Mesothelial cell of epicardium (in vitro differentiated cells): Measurements from ENCODE around the gene TXNL4B. TPM values are rescaled to one million over a fixed set of nuclear protein-coding genes. Genes with fewer than 3 reads are reported as not detected.

ENCODE experiments used
- DNase-seq, 2 experiments: peaks; one replicate each; pipeline ENCODE4 v3.0.0; 2021; ENCODE audit warnings: low spot score in 2 of 2; ENCODE audit not compliant: unreplicated experiment in 2 of 2
- H3K27ac Mint-ChIP-seq: 2 replicates; pipeline ENCODE4 v1.8.0; 2021; ENCODE audit warnings: mixed read lengths
- H3K27me3 Mint-ChIP-seq: 2 replicates; pipeline ENCODE4 v1.8.0; 2021; ENCODE audit warnings: low read depth, mixed read lengths
- H3K36me3 Mint-ChIP-seq: 2 replicates; pipeline ENCODE4 v1.8.0; 2021; ENCODE audit warnings: mixed read lengths
- H3K4me1 Mint-ChIP-seq: 2 replicates; pipeline ENCODE4 v1.8.0; 2021; ENCODE audit warnings: mixed read lengths
- H3K4me3 Mint-ChIP-seq: 2 replicates; pipeline ENCODE4 v1.8.0; 2021; ENCODE audit warnings: mild to moderate bottlenecking, moderate library complexity, mixed read lengths
- H3K9me3 Mint-ChIP-seq: 2 replicates; pipeline ENCODE4 v1.8.0; 2021; ENCODE audit warnings: mixed read lengths
- total RNA-seq: library from RNA; stranded (reverse); gene quantifications from 3 replicates; pipeline ENCODE4 v1.2.1, GENCODE V29; 2021
- TF ChIP-seq, protein P1 (sequence below): fragments of 200-600 bp; sonication (generic); IDR thresholded peaks from one replicate; pipeline ENCODE4 v1.5.0; 2021; ENCODE audit warnings: antibody characterized with exemption; ENCODE audit not compliant: unreplicated experiment

TXNL4B gene
- total RNA-seq, 1 donor from 2014 or later, result 17.6 TPM

DNA sequence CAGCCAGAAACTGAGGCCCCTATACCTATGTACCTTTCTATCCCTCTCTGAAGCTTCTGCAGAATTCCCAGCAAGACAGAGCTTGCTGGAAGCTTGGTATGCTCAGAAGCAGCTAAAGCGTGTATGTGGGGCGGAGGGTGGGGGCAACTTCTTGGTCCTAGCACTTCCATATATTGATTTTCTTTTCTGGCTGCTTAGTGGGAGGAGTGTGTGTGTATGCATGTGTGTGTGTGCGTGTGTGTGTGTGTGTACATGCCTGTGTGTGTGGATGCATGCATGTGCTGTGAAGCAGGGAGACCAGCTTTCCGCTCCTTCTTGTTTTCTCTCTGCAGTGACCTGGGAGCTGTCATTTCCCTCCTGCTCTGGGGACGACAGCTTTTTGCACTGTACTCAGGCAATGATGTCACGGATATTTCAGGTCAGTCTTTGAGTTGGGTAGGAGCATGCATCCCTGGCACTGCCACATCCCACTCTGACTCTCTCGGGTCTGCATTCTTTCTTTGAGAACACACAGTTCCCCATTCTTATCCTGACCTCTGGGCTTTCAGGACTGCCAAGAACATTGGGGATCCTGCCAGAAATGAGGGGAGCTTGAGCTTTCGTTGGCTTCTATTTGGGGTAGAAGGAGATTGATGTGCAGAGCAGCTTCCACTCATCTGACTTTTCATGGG is 19.7 kb downstream of the TXNL4B start:
- Mint-ChIP-seq H3K36me3 (peaks cover 10% of the 10 kb centered on the region), H3K4me3 (no peak overlapping the region), H3K4me1 (peaks cover 7% of the 10 kb centered on the region), H3K9me3 (no peaks in the 10 kb centered on the region), H3K27me3 (no peaks in the 10 kb centered on the region), H3K27ac (peak overlapping the region; percentile 61)
- TF ChIP-seq, protein P1, sequence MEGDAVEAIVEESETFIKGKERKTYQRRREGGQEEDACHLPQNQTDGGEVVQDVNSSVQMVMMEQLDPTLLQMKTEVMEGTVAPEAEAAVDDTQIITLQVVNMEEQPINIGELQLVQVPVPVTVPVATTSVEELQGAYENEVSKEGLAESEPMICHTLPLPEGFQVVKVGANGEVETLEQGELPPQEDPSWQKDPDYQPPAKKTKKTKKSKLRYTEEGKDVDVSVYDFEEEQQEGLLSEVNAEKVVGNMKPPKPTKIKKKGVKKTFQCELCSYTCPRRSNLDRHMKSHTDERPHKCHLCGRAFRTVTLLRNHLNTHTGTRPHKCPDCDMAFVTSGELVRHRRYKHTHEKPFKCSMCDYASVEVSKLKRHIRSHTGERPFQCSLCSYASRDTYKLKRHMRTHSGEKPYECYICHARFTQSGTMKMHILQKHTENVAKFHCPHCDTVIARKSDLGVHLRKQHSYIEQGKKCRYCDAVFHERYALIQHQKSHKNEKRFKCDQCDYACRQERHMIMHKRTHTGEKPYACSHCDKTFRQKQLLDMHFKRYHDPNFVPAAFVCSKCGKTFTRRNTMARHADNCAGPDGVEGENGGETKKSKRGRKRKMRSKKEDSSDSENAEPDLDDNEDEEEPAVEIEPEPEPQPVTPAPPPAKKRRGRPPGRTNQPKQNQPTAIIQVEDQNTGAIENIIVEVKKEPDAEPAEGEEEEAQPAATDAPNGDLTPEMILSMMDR, result no peak
- no peak for DNase-seq

DNA sequence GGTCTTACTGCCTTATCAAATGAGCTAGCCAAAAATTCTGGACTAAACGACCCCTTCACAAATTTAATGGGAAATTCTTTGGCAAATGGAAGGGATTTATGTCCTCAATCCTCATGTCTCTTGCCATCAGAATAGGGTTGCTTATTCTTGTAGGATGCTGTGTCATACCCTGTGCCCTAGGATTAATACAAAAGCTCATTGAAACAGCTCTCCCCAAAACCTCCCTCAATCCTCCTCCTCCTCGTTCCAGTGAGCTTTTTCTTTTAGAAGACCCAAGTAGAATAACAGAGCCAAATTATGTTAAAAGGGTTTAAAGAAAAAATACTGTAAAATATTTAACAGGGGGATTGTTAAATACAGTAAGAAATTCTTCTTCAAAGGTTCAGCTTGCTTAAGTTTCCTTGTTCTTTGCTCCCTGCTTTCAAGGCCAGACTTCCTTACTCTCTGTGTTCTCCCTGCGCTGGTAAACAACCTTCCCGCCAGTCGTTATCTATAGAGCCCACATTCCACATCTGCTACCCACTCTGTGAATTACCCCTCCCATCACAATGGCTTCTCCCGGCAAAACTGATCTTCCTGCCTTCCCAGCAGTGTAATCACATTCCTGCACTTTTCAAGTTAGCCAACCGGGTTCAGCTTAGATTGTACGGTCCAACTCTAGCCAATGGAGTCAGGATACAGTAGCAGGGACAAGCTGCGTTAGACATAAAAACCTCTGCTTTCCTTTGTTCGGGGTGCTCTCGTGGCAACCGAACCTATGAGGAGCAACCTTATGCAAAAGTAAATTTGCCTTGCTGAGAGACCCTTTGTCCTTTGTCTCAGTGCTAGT is 20.7 kb downstream of the TXNL4B start:
- H3K9me3 Mint-ChIP-seq, result no peaks in the 10 kb centered on the region
- H3K27ac Mint-ChIP-seq, result peak overlapping the region; percentile 62
- H3K36me3 Mint-ChIP-seq, result peaks cover 2% of the 10 kb centered on the region

DNA sequence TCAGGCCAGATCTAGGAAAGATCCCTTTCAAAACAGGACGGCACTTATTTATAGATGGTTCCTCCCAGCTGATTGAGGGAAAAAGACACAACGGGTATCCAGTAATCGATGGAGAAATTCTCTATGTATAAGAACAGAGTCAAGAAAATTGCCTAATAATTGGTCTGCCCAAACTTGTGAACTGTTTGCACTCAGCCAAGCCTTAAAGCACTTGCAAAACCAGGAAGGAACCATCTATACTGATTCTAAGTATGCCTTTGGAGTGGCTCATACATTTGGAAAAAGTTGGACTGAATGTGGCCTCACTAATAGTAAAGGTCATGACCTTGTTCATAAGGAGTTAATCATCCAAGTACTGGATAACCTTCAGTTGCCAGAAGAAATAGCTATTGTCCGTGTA is 24.5 kb downstream of the TXNL4B start:
- no peak overlapping the region for H3K4me3 Mint-ChIP-seq
- DNase-seq, result no peak
- H3K27me3 Mint-ChIP-seq, result no peaks in the 10 kb centered on the region
- peaks cover 7% of the 10 kb centered on the region for H3K4me1 Mint-ChIP-seq
- H3K9me3 Mint-ChIP-seq, result no peaks in the 10 kb centered on the region
- no peak overlapping the region for H3K27ac Mint-ChIP-seq
- peaks cover 3% of the 10 kb centered on the region for H3K36me3 Mint-ChIP-seq
- TF ChIP-seq, protein P1, result no peak

More for the DNA sequence above, 20.7 kb downstream of the TXNL4B start:
- TF ChIP-seq, protein P1, result no peak
- no peak for DNase-seq
- Mint-ChIP-seq H3K27me3 (no peaks in the 10 kb centered on the region), H3K4me1 (peaks cover 7% of the 10 kb centered on the region), H3K4me3 (no peak overlapping the region)

DNA sequence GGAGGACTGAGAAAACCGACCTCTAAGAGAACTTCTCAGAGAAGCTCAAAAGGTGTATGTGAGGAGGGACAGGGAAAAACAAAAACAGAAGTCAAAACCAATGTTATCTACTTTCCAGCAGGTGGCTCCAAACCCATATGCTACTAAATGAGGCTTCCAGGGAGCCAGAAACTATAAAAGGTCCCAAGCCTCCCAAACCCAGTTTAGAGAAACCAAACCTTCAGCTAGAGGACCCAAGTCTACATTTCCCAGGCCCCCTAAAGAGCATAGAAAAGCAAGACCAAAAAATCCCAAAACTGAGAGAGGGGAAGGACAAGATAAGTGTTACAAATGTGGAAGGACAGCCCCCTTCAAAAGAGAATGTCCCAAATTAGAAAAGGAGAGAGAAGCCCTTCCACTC is 26.7 kb downstream of the TXNL4B start:
- no peaks in the 10 kb centered on the region for H3K9me3 Mint-ChIP-seq
- peaks cover 3% of the 10 kb centered on the region for H3K36me3 Mint-ChIP-seq
- DNase-seq, result no peak
- TF ChIP-seq, protein P1, result no peak
- H3K4me3 Mint-ChIP-seq, result no peak overlapping the region
- no peak overlapping the region for H3K27ac Mint-ChIP-seq
- H3K27me3 Mint-ChIP-seq, result no peaks in the 10 kb centered on the region
- H3K4me1 Mint-ChIP-seq, result no peaks in the 10 kb centered on the region

DNA sequence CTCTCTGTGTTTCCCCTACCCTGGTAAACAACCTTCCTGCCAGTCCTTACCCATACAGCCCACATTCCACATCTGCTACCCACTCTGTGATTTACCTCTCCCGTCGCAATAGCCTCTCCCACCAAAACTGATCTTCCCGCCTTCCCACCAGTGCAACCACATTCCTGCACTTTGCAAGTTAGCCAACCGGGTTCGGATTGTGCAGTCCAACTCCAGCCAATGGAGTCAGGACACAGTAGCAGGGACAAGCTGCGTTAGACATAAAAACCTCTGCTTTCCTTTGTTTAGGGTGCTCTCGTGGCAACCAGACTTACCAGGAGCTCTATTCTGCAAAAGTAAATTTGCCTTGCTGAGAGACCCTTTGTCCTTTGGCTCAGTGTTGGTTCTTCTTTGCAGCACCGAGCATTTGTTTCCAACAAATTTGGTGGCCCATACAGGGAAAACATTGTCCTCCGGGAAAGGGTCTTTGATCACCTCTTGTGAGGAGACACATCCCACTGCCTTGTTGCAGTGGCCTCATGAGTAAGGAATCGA is 29.0 kb downstream of the TXNL4B start:
- TF ChIP-seq, protein P1, result no peak
- Mint-ChIP-seq H3K27me3 (no peaks in the 10 kb centered on the region), H3K4me1 (no peaks in the 10 kb centered on the region), H3K27ac (no peak overlapping the region), H3K9me3 (no peaks in the 10 kb centered on the region), H3K4me3 (no peak overlapping the region), H3K36me3 (peaks cover 3% of the 10 kb centered on the region)
- DNase-seq, result no peak
